SK-N-SH treated with all-trans-retinoic acid at 6 μM for 48 hours (cell line): ENCODE measurements around the gene ELAPOR2.

Experiments
- ARNTL ChIP-seq: fragments of 450-650 bp; formaldehyde crosslinking; IDR thresholded peaks from 2 replicates; pipeline ENCODE4 v1.5.0; 2020; ENCODE audit warnings: low read depth, mild to moderate bottlenecking, moderate library complexity, borderline replicate concordance
- CSDC2 ChIP-seq: fragments of 250-450 bp; sonication (Bioruptor Pico); IDR thresholded peaks from 2 replicates; pipeline ENCODE4 v1.5.0; 2020; ENCODE audit warnings: mild to moderate bottlenecking, moderate library complexity
- ESRRG ChIP-seq: fragments of 250-450 bp; sonication (Bioruptor Pico); IDR thresholded peaks from 2 replicates; pipeline ENCODE4 v1.6.1; 2021; ENCODE audit warnings: mild to moderate bottlenecking
- RARB ChIP-seq: fragments of 250-450 bp; sonication (Bioruptor Pico); IDR thresholded peaks from 2 replicates; pipeline ENCODE4 v1.8.0; 2021; ENCODE audit warnings: mild to moderate bottlenecking, moderate library complexity
- ZFP3 ChIP-seq: fragments of 250-450 bp; sonication (Bioruptor Pico); IDR thresholded peaks from 2 replicates; pipeline ENCODE4 v1.5.0; 2020; ENCODE audit warnings: mild to moderate bottlenecking, moderate library complexity
- TF ChIP-seq, protein P1 (sequence below): fragments of 250-450 bp; sonication (Bioruptor Pico); IDR thresholded peaks from 2 replicates; pipeline ENCODE4 v1.5.1; 2021; ENCODE audit warnings: mild to moderate bottlenecking, moderate library complexity

GRCh38 chr7:87106974-87107612 lies 47.6 kb upstream of the ELAPOR2 start:
- TF ChIP-seq ARNTL (CRISPR knock-in tag) = no peak
- no peak for TF ChIP-seq ZFP3 (CRISPR knock-in tag)
- TF ChIP-seq CSDC2 (CRISPR knock-in tag) = no peak
- TF ChIP-seq ESRRG (CRISPR knock-in tag) = no peak
- TF ChIP-seq RARB (CRISPR knock-in tag) = no peak
- TF ChIP-seq, protein P1, sequence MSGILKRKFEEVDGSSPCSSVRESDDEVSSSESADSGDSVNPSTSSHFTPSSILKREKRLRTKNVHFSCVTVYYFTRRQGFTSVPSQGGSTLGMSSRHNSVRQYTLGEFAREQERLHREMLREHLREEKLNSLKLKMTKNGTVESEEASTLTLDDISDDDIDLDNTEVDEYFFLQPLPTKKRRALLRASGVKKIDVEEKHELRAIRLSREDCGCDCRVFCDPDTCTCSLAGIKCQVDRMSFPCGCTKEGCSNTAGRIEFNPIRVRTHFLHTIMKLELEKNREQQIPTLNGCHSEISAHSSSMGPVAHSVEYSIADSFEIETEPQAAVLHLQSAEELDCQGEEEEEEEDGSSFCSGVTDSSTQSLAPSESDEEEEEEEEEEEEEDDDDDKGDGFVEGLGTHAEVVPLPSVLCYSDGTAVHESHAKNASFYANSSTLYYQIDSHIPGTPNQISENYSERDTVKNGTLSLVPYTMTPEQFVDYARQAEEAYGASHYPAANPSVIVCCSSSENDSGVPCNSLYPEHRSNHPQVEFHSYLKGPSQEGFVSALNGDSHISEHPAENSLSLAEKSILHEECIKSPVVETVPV = no peak
